HepG2 (cell line): ENCODE data around the gene FNDC3B. TPM values are rescaled to one million over a fixed set of nuclear protein-coding genes. Genes with fewer than 3 reads are reported as not detected.

Source experiments
- ATAC-seq: fragments of 200-7000 bp; cut with Tn5 transposase; 3 replicates; pipeline ENCODE4 v1.9.1; 2020; ENCODE audit warnings: mild to moderate bottlenecking, moderate library complexity
- BruUV-seq: library from RNA; stranded (reverse); fragments of 400-500 nt; replicated peaks from 2 replicates; lab custom pipeline; 2021; lab: Mats Ljungman, UMichigan
- CTCF ChIA-PET: fragments of 300-600 bp; formaldehyde crosslinking; extraction: SDS; loops from one replicate; lab custom pipeline; 2021; ENCODE audit warnings: low total read pairs, inconsistent platforms, low intra/inter-chr PET ratio; lab: Yijun Ruan, JAX
- POLR2A ChIA-PET: fragments of 350-600 bp; sonication (Branson Sonifier 250); formaldehyde crosslinking; loops from one replicate; lab custom pipeline; 2020; ENCODE audit warnings: antibody characterized with exemption, inconsistent platforms; lab: Yijun Ruan, JAX
- DNase-seq: peaks from one replicate; pipeline ENCODE4 v3.0.0-alpha.2; 2015; ENCODE audit warnings: low spot score
- FAIRE-seq: peaks from 3 replicates; lab custom pipeline; 2011; peaks lifted over from hg19 to GRCh38; lab: Jason Lieb, UNC
- H2AFZ ChIP-seq: one replicate; pipeline ENCODE4 v1.6.1; 2011; ENCODE audit warnings: low read length, inconsistent platforms
- H3K27ac ChIP-seq: fragments of 300-600 bp; 3 replicates; pipeline ENCODE4 v1.8.0; 2011; ENCODE audit warnings: mixed run types, mild to moderate bottlenecking, mixed read lengths, low read length, inconsistent platforms; ENCODE audit not compliant: insufficient read depth; ENCODE audit errors: extremely low read length
- H3K27me3 ChIP-seq, 2 experiments: fragments of 200-600 bp in 1 of 2; 2 replicates in 1 of 2; 3 replicates in 1 of 2; pipeline versions ENCODE4 v1.6.0 to v1.8.0; 2011; ENCODE audit warnings: low read length in 2 of 2, mild to moderate bottlenecking in 2 of 2, moderate library complexity in 2 of 2, inconsistent platforms in 1 of 2; ENCODE audit not compliant: insufficient read depth in 2 of 2, control insufficient read depth in 1 of 2
- H3K36me3 ChIP-seq, 2 experiments: fragments of 200-600 bp in 1 of 2; replicated peaks in 1 of 2; 2 replicates in 1 of 2; 3 replicates in 1 of 2; pipeline versions ENCODE4 v1.5.1 to v1.8.0; 2011; ENCODE audit warnings: low read length in 2 of 2, inconsistent platforms in 1 of 2; ENCODE audit not compliant: insufficient read depth in 2 of 2, control insufficient read depth in 1 of 2
- H3K4me1 ChIP-seq: 2 replicates; pipeline ENCODE4 v1.5.1; 2012; ENCODE audit warnings: low read length, inconsistent platforms; ENCODE audit not compliant: insufficient read depth
- H3K4me2 ChIP-seq: 2 replicates; pipeline ENCODE4 v1.6.0; 2011; ENCODE audit warnings: low read depth, low read length, inconsistent platforms
- H3K4me3 ChIP-seq, 3 experiments: fragments of 200-600 bp in 1 of 3; sonication (generic), shearing (Covaris generic) in 1 of 3; replicated peaks in 1 of 3; 2 replicates each; pipeline ENCODE4 v1.5.1; 2011 to 2016; ENCODE audit warnings: low read length in 3 of 3, inconsistent platforms in 2 of 3, low read depth in 2 of 3, mild to moderate bottlenecking in 2 of 3, control low read depth in 1 of 3, mixed read lengths in 1 of 3; ENCODE audit not compliant: insufficient read depth in 1 of 3
- H3K79me2 ChIP-seq: one replicate; pipeline ENCODE4 v1.6.1; 2011; ENCODE audit warnings: low read length, inconsistent platforms; ENCODE audit not compliant: insufficient read depth
- H3K9ac ChIP-seq: 2 replicates; pipeline ENCODE4 v1.6.0; 2011; ENCODE audit warnings: mild to moderate bottlenecking, low read depth, low read length, inconsistent platforms; ENCODE audit not compliant: insufficient read depth
- H3K9me3 ChIP-seq: 2 replicates; pipeline ENCODE4 v1.5.1; 2012; ENCODE audit warnings: mild to moderate bottlenecking, low read length
- H4K20me1 ChIP-seq: 2 replicates; pipeline ENCODE4 v1.6.0; 2011; ENCODE audit warnings: inconsistent platforms, mild to moderate bottlenecking, low read length, moderate library complexity; ENCODE audit not compliant: insufficient read depth
- ASH2L ChIP-seq: fragments of 300-600, 200-600 bp; sonication (generic); IDR thresholded peaks from 2 replicates; pipeline ENCODE4 v1.7.0; 2017; ENCODE audit warnings: low read depth, mild to moderate bottlenecking, moderate library complexity, mixed read lengths, low read length; ENCODE audit not compliant: insufficient read length
- EED ChIP-seq: sonication (generic); formaldehyde crosslinking; IDR thresholded peaks from 2 replicates; pipeline ENCODE4 v1.5.0; 2020; ENCODE audit warnings: mild to moderate bottlenecking, missing genetic modification reagents
- KDM5B ChIP-seq: sonication (generic); formaldehyde crosslinking; IDR thresholded peaks from 2 replicates; pipeline ENCODE4 v1.4.0; 2020; ENCODE audit warnings: missing genetic modification reagents, mild to moderate bottlenecking, borderline replicate concordance
- KLF13 ChIP-seq: sonication (generic); formaldehyde crosslinking; IDR thresholded peaks from 2 replicates; pipeline ENCODE4 v1.4.0; 2020; ENCODE audit warnings: mild to moderate bottlenecking, missing genetic modification reagents
- MAFK ChIP-seq, 2 experiments: IDR thresholded peaks in 1 of 2; conservative IDR thresholded peaks in 1 of 2; 2 replicates each; pipeline ENCODE4 v1.6.1; 2011; ENCODE audit warnings: improper control_type of control experiment in 2 of 2, low read length in 2 of 2
- RARG ChIP-seq: sonication (generic); formaldehyde crosslinking; IDR thresholded peaks from 2 replicates; pipeline ENCODE4 v1.4.0; 2020; ENCODE audit warnings: low read depth, mild to moderate bottlenecking, missing genetic modification reagents
- RBM22 ChIP-seq: fragments of 200-400 bp; formaldehyde crosslinking; optimal IDR thresholded peaks from 2 replicates; pipeline ENCODE3; 2017; ENCODE audit warnings: mild to moderate bottlenecking, low read length, moderate library complexity
- SPEN ChIP-seq: sonication (generic); formaldehyde crosslinking; IDR thresholded peaks from 2 replicates; pipeline ENCODE4 v1.5.1; 2020; ENCODE audit warnings: low read depth, mild to moderate bottlenecking, missing genetic modification reagents
- SRY ChIP-seq: sonication (generic); formaldehyde crosslinking; IDR thresholded peaks from 2 replicates; pipeline ENCODE4 v1.8.0; 2022; ENCODE audit warnings: mild to moderate bottlenecking, missing genetic modification reagents
- YY1 ChIP-seq: IDR thresholded peaks from 2 replicates; pipeline ENCODE4 v1.6.1; 2011; ENCODE audit warnings: low read length, low read depth, moderate library complexity, mild to moderate bottlenecking; ENCODE audit not compliant: insufficient read depth, insufficient replicate concordance
- ZBTB38 ChIP-seq: sonication (generic); formaldehyde crosslinking; IDR thresholded peaks from 2 replicates; pipeline ENCODE4 v1.5.1; 2020; ENCODE audit warnings: mild to moderate bottlenecking, missing genetic modification reagents
- ZNF335 ChIP-seq: sonication (generic); formaldehyde crosslinking; IDR thresholded peaks from 2 replicates; pipeline ENCODE4 v1.4.0; 2020; ENCODE audit warnings: missing genetic modification reagents
- ZNF350 ChIP-seq: sonication (generic); formaldehyde crosslinking; IDR thresholded peaks from 2 replicates; pipeline ENCODE4 v1.4.0; 2020; ENCODE audit warnings: mild to moderate bottlenecking, low read depth, missing genetic modification reagents, borderline replicate concordance
- ZNF674 ChIP-seq: sonication (generic); formaldehyde crosslinking; IDR thresholded peaks from 2 replicates; pipeline ENCODE4 v1.5.0; 2020; ENCODE audit warnings: low read depth, mild to moderate bottlenecking, missing genetic modification reagents
- ZNF737 ChIP-seq: sonication (generic); formaldehyde crosslinking; IDR thresholded peaks from 2 replicates; pipeline ENCODE4 v1.5.0; 2020; ENCODE audit warnings: missing genetic modification reagents, mild to moderate bottlenecking, borderline replicate concordance
- ZSCAN21 ChIP-seq: sonication (generic); formaldehyde crosslinking; IDR thresholded peaks from 2 replicates; pipeline ENCODE4 v1.8.0; 2022; ENCODE audit warnings: mild to moderate bottlenecking, missing genetic modification reagents, moderate library complexity, borderline replicate concordance
- ZSCAN30 ChIP-seq: sonication (generic); formaldehyde crosslinking; IDR thresholded peaks from 2 replicates; pipeline ENCODE4 v1.5.0; 2020; ENCODE audit warnings: mild to moderate bottlenecking, missing genetic modification reagents
- WGBS: methylation state at CpG from one replicate; pipeline ENCODE4 v1.1.6; 2017; ENCODE audit warnings: low lambda C conversion rate; 5-methylcytosine and 5-hydroxymethylcytosine counted together
- in situ Hi-C: cut with HindIII; loops from 2 replicates; pipeline ENCODE4 v1.10.0; 2017; ENCODE audit warnings: low pct_unique_long_range_greater_than_20kb; ENCODE audit not compliant: extremely low pct_ligation_motif_present
- intact Hi-C: fragments of 100-400 bp; cut with micrococcal nuclease; formaldehyde crosslinking; loops from one replicate; pipeline ENCODE4 v1.10.0; 2022; ENCODE audit not compliant: unreplicated experiment
- polyA plus RNA-seq, 8 experiments: library from polyadenylated mRNA; depleted of rRNA in 3 of 8; stranded (reverse) in 7 of 8; unstranded in 1 of 8; fragments of >200 nt; fragmentation: Illumina TruSeq in 4 of 8; extraction: Trizol in 4 of 8; gene quantifications; 2 replicates each; pipeline versions ENCODE4 v1.2.1 to v1.2.3, GENCODE V29; 2011 to 2016; ENCODE audit warnings: low read depth in 4 of 8, missing spikeins in 1 of 8, mixed read lengths in 1 of 8; ENCODE audit not compliant: insufficient read depth in 1 of 8
- total RNA-seq, 5 experiments: library from RNA; depleted of rRNA; stranded (reverse); fragments of >200 nt; fragmentation: Illumina TruSeq; extraction: Trizol; gene quantifications; 2 replicates each; pipeline ENCODE4 v1.2.3, GENCODE V29; 2016; ENCODE audit warnings: low read depth in 1 of 5
- TF ChIP-seq, protein P1 (sequence below): sonication (generic); formaldehyde crosslinking; conservative IDR thresholded peaks from 2 replicates; pipeline ENCODE4 v1.4.0; 2020; ENCODE audit warnings: missing genetic modification reagents
- TF ChIP-seq, protein P2 (sequence below): sonication (generic); formaldehyde crosslinking; IDR thresholded peaks from 2 replicates; pipeline ENCODE4 v1.4.0; 2020; ENCODE audit warnings: low read depth, mild to moderate bottlenecking, missing genetic modification reagents
- TF ChIP-seq, protein P3 (sequence below): conservative IDR thresholded peaks from 2 replicates; pipeline ENCODE4 v1.6.1; 2018; ENCODE audit warnings: missing genetic modification reagents
- TF ChIP-seq, protein P4 (sequence below): sonication (generic); formaldehyde crosslinking; IDR thresholded peaks from 2 replicates; pipeline ENCODE4 v1.5.0; 2020; ENCODE audit warnings: missing genetic modification reagents

Gene FNDC3B
- total and polyA plus RNA-seq, 2 of the 13 experiments (the other 11 are each of a cell fraction or from before 2014, with no cell fraction given), result 74.8 to 103 TPM

DNA sequence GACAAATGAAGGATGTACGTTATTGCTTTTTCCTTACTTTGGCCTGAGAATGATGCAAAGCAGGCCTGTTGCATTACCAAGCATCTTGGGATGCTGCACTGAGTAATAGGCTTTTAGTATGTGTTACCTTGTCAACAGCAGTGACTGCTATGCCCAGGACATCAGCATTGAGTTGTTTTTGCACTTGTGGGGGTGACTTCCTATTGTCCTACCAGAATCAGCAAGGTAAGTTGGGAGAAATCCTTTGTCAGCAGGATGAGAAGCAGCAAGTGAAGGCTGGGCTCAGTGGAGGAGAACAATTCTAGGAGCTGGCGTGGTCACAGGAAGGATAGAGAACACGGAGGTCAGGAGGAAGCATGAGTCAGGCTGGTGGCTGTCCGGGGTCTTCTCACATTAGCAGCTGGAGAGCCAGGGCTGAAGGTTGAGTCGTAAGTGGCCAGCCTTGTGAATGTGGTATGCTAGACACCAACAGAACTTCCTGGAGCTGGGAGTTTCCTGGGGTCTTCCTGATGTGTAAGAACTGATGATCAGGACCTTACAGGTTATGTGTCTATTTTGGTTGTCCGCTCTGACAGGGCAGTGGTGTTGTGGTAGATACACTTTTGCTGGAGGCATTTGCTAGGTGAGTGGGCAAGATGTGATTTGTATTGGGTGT lies 142.7 kb downstream of the FNDC3B start:
- Histone ChIP-seq H3K4me2 (no peak overlapping the region), H4K20me1 (peaks cover 96% of the 10 kb centered on the region), H3K9me3 (no peaks in the 10 kb centered on the region), H3K27me3 (no peaks in the 10 kb centered on the region), H3K9ac (no peak overlapping the region), H3K79me2 (peaks cover 95% of the 10 kb centered on the region), H2AFZ (no peak overlapping the region), H3K4me3 (no peak overlapping the region), H3K4me1 (peaks cover 71% of the 10 kb centered on the region), H3K27ac (peak overlapping the region; percentile 20), H3K36me3 (peaks cover 10 to 35% of the 10 kb centered on the region in 2 experiments)
- POLR2A ChIA-PET, result no interaction called here
- no TSS peak for BruUV-seq
- WGBS, result 92% methylated on average over 6 of the region's 6 CpGs
- CTCF ChIA-PET, result no interaction called here
- no peak for ATAC-seq
- in situ Hi-C loops (no loop called here), intact Hi-C loops (loop anchor here (2.0 to 5.0 kb wide), 2 partner anchors 21 to 40 kb away; no protein-coding TSS in a partner anchor)
- FAIRE-seq, result no peak
- no peak for DNase-seq
- TF ChIP-seq KDM5B (CRISPR knock-in tag) (0 out of 2 replicates have a peak, but pooled peaks have one; percentile 13), ZNF674 (CRISPR knock-in tag) (no peak), SRY (CRISPR knock-in tag) (no peak), RARG (CRISPR knock-in tag) (no peak), SPEN (CRISPR knock-in tag) (peak; percentile 36; the same call in 1 of the 2 replicates), YY1 (no peak), ZBTB38 (CRISPR knock-in tag) (0 out of 2 replicates have a peak, but pooled peaks have one; percentile 23), RBM22 (peak; percentile 99), ZSCAN30 (no peak), ZNF350 (no peak), ZNF335 (no peak), MAFK (conservative IDR thresholded peaks at IDR 0.05 in 1 of 2, IDR thresholded peaks at IDR 0.05 in 1 of 2; ENCODE audit: low read length in 2 of 2) (0 out of 4 replicates have a peak, but pooled peaks have one; percentile 2 to 3), EED (CRISPR knock-in tag) (0 out of 2 replicates have a peak, but pooled peaks have one; percentile 37), ZSCAN21 (no peak), ASH2L (no peak), KLF13 (CRISPR knock-in tag) (no peak), ZNF737 (CRISPR knock-in tag) (no peak)
- TF ChIP-seq, protein P1, sequence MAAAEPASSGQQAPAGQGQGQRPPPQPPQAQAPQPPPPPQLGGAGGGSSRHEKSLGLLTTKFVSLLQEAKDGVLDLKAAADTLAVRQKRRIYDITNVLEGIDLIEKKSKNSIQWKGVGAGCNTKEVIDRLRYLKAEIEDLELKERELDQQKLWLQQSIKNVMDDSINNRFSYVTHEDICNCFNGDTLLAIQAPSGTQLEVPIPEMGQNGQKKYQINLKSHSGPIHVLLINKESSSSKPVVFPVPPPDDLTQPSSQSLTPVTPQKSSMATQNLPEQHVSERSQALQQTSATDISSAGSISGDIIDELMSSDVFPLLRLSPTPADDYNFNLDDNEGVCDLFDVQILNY (CRISPR knock-in tag), result no peak
- TF ChIP-seq, protein P2, sequence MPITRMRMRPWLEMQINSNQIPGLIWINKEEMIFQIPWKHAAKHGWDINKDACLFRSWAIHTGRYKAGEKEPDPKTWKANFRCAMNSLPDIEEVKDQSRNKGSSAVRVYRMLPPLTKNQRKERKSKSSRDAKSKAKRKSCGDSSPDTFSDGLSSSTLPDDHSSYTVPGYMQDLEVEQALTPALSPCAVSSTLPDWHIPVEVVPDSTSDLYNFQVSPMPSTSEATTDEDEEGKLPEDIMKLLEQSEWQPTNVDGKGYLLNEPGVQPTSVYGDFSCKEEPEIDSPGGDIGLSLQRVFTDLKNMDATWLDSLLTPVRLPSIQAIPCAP, result no peak
- TF ChIP-seq, protein P3, sequence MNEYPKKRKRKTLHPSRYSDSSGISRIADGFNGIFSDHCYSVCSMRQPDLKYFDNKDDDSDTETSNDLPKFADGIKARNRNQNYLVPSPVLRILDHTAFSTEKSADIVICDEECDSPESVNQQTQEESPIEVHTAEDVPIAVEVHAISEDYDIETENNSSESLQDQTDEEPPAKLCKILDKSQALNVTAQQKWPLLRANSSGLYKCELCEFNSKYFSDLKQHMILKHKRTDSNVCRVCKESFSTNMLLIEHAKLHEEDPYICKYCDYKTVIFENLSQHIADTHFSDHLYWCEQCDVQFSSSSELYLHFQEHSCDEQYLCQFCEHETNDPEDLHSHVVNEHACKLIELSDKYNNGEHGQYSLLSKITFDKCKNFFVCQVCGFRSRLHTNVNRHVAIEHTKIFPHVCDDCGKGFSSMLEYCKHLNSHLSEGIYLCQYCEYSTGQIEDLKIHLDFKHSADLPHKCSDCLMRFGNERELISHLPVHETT, result no peak
- TF ChIP-seq, protein P4, sequence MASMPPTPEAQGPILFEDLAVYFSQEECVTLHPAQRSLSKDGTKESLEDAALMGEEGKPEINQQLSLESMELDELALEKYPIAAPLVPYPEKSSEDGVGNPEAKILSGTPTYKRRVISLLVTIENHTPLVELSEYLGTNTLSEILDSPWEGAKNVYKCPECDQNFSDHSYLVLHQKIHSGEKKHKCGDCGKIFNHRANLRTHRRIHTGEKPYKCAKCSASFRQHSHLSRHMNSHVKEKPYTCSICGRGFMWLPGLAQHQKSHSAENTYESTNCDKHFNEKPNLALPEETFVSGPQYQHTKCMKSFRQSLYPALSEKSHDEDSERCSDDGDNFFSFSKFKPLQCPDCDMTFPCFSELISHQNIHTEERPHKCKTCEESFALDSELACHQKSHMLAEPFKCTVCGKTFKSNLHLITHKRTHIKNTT (CRISPR knock-in tag), result no peak
